Esophagus muscularis mucosa (tissue), 3 donors: ENCODE results near the gene BOLA1.

Experiments
- POLR2AphosphoS5 ChIP-seq, 2 donors: sonication (generic); formaldehyde crosslinking; IDR thresholded peaks; one replicate each; pipeline ENCODE4 v1.6.1; 2017; ENCODE audit warnings: antibody characterized with exemption in 2 of 2
- TF ChIP-seq, protein P1 (sequence below), 3 experiments: fragments of 200-600 bp in 2 of 3; fragments of 450-650 bp in 1 of 3; sonication (generic) in 2 of 3; IDR thresholded peaks; one replicate each; pipeline ENCODE4 v1.5.1; 2017 to 2019; ENCODE audit warnings: antibody characterized with exemption in 3 of 3, mild to moderate bottlenecking in 2 of 3, moderate library complexity in 1 of 3

DNA sequence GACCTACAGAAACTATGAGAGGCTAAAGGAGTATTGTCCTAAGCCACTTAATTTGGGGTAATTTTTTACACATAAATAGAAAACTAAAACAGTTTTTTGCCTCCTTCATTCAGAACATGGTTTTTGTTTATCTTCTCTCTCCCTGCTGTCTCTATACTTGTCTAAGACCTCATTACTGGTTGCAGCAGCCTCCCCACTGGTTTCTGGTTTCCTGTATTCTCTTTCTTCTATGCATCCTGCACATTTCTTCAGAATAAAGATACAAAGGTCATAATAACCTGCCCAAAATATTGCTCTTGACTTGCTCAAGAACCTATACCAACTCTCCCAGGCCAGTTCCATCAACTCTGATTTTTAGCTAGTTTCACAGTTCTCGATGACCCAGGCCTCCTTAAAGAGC, 19.8 kb upstream of the BOLA1 start:
- TF ChIP-seq, protein P1, sequence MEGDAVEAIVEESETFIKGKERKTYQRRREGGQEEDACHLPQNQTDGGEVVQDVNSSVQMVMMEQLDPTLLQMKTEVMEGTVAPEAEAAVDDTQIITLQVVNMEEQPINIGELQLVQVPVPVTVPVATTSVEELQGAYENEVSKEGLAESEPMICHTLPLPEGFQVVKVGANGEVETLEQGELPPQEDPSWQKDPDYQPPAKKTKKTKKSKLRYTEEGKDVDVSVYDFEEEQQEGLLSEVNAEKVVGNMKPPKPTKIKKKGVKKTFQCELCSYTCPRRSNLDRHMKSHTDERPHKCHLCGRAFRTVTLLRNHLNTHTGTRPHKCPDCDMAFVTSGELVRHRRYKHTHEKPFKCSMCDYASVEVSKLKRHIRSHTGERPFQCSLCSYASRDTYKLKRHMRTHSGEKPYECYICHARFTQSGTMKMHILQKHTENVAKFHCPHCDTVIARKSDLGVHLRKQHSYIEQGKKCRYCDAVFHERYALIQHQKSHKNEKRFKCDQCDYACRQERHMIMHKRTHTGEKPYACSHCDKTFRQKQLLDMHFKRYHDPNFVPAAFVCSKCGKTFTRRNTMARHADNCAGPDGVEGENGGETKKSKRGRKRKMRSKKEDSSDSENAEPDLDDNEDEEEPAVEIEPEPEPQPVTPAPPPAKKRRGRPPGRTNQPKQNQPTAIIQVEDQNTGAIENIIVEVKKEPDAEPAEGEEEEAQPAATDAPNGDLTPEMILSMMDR (IDR thresholded peaks at IDR 0.05), result no peak
- TF ChIP-seq POLR2AphosphoS5 (IDR thresholded peaks at IDR 0.05), result no peak
